PFSK-1 (cell line): ENCODE measurements around the gene CACNA1F.

ENCODE experiments used
- FOXP2 ChIP-seq: optimal IDR thresholded peaks from 2 replicates; pipeline ENCODE3; 2011; ENCODE audit warnings: borderline replicate concordance, control low read depth, inconsistent platforms; ENCODE audit not compliant: insufficient read depth; ENCODE audit errors: extremely low read length, extremely low read depth
- POLR2AphosphoS5 ChIP-seq: IDR thresholded peaks from 2 replicates; pipeline ENCODE4 v1.6.1; 2012; ENCODE audit warnings: low read depth, mild to moderate bottlenecking, control low read depth, low read length, moderate library complexity
- SIN3A ChIP-seq: IDR thresholded peaks from 2 replicates; pipeline ENCODE4 v1.6.1; 2012; ENCODE audit warnings: mild to moderate bottlenecking, low read length, moderate library complexity, borderline replicate concordance; ENCODE audit not compliant: insufficient read depth
- TAF1 ChIP-seq: IDR thresholded peaks from 2 replicates; pipeline ENCODE4 v1.6.1; 2012; ENCODE audit warnings: low read length, control low read depth, borderline replicate concordance; ENCODE audit not compliant: insufficient read depth
- TF ChIP-seq, protein P1 (sequence below), 2 experiments: IDR thresholded peaks; 2 replicates each; pipeline versions ENCODE4 v1.6.1 to v1.8.0; 2011 to 2012; ENCODE audit warnings: low read depth in 2 of 2, low read length in 2 of 2, control low read depth in 1 of 2, inconsistent platforms in 1 of 2, mild to moderate bottlenecking in 1 of 2, moderate library complexity in 1 of 2; ENCODE audit not compliant: insufficient read depth in 1 of 2

The CACNA1F gene

DNA sequence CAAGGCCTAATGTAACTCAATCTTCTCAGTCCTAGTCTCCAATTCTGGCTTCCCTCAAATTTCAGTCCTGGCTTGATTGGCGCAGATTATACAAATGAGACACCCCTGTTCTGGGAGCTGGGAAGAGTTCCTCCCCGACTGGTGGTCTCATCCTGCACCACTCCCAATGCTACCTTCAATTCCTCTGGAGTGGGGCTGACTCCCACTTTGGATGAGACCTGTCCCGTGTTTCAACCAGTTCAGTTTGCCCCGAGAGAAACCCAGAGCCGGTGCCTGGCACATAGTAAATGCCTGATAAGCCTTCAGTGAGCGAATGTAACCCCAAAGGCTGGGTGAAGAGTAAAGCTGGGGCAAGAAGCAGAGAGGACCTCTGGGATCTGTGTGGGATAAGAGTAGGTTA is 29.1 kb downstream of the CACNA1F start:
- TF ChIP-seq, protein P1, sequence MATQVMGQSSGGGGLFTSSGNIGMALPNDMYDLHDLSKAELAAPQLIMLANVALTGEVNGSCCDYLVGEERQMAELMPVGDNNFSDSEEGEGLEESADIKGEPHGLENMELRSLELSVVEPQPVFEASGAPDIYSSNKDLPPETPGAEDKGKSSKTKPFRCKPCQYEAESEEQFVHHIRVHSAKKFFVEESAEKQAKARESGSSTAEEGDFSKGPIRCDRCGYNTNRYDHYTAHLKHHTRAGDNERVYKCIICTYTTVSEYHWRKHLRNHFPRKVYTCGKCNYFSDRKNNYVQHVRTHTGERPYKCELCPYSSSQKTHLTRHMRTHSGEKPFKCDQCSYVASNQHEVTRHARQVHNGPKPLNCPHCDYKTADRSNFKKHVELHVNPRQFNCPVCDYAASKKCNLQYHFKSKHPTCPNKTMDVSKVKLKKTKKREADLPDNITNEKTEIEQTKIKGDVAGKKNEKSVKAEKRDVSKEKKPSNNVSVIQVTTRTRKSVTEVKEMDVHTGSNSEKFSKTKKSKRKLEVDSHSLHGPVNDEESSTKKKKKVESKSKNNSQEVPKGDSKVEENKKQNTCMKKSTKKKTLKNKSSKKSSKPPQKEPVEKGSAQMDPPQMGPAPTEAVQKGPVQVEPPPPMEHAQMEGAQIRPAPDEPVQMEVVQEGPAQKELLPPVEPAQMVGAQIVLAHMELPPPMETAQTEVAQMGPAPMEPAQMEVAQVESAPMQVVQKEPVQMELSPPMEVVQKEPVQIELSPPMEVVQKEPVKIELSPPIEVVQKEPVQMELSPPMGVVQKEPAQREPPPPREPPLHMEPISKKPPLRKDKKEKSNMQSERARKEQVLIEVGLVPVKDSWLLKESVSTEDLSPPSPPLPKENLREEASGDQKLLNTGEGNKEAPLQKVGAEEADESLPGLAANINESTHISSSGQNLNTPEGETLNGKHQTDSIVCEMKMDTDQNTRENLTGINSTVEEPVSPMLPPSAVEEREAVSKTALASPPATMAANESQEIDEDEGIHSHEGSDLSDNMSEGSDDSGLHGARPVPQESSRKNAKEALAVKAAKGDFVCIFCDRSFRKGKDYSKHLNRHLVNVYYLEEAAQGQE (IDR thresholded peaks at IDR 0.05; ENCODE audit: insufficient read depth in 1 of 2, low read depth in 2 of 2, low read length in 2 of 2), result no peak
- TF ChIP-seq FOXP2, result no peak
- TF ChIP-seq SIN3A, result no peak
- no peak for TF ChIP-seq TAF1
- TF ChIP-seq POLR2AphosphoS5, result no peak

DNA sequence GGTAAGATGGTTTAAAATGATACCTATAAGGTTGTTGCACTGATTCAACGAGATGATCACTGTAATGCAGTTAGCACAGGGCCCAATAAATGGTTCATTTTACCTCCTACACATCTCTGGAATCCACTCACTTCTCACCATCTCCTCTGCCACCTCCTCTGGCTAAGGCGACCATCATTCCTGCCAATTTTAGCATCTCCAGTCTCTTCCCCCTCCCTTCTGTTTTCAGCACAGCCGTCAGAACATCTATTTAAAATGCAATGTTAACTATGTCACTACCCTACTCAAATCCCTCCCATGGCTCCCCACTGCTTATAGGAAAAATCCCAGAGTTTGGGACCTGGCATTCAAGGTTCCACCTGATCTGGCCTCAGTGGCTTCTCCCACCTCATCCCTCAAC is 29.6 kb downstream of the CACNA1F start:
- TF ChIP-seq, protein P1 (IDR thresholded peaks at IDR 0.05; ENCODE audit: insufficient read depth in 1 of 2, low read depth in 2 of 2, low read length in 2 of 2), result no peak
- TF ChIP-seq FOXP2 (no peak), SIN3A (no peak), POLR2AphosphoS5 (no peak), TAF1 (no peak)

DNA sequence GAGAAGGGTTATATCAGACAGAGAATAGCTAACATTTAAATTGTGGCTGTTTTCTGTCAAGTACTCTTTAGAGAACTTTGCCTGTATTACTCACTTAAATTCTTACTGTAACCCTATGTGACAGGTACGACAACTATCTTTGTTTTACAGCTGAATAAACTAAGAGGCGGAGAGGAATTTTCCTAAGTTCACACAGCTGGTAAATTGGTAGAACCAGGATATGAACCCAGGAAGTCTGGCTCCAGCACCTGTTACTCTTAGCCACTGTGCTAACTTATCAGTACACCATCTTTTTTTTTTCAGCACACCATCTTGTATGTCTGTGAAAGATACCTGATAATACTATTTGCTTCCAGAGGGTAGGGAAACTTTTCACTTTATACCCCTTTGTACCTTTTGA is 31.1 kb downstream of the CACNA1F start:
- TF ChIP-seq TAF1 (no peak), FOXP2 (no peak), SIN3A (no peak), POLR2AphosphoS5 (no peak)
- TF ChIP-seq, protein P1 (IDR thresholded peaks at IDR 0.05; ENCODE audit: insufficient read depth in 1 of 2, low read depth in 2 of 2, low read length in 2 of 2), result no peak

DNA sequence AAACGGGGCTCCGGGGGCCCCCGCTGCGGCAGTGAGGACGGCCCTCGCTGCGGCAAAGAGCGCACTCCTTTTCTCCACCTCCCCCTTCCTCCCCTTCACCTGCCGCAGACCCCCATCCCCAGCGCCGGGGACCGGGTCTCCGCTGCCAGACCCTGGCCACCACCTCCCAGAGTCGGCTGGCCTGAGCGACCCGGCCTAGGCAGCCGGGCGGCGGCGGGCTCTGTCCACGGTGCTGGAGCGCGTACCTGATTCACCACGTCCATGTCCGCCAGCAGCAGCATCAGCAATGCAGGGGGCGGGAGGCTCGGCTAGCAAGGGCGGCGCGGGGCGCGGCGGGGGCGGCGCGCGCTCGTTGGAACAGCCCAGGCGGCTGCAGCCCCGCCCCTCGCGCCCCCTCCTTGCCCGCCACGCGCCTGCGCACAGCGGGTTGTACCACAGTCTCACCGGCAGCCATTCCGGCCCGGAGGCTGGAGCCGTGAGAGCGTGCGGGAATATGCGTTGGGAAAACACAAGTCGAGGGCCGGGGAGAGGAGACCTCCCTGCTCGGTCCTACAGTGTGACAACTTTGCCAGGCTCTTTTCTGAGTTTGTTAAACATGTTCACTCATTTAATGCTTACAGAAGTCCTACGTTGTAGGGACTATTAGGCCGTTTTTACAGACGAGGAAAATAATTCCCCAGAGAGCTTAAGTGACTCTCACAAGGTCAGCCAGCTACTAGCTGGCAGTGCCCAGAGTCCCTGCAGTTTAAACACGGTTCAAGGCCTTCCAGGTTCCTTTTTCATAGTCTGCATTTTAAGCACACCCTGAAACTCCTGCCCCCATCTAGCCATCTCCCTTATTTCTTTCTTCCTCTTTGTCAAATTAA is 33.0 kb downstream of the CACNA1F start, which contains the start of gene SYP:
Gene SYP (minus strand): TSS at position 288 of the 866 bp plus-strand sequence. CDS start 7 bp downstream, at position 281.
- peak; percentile 89 for TF ChIP-seq POLR2AphosphoS5
- TF ChIP-seq FOXP2, result no peak
- TF ChIP-seq TAF1, result peak; percentile 61; the same call in 1 of the 2 replicates
- peak; percentile 89; the same call in 1 of the 2 replicates for TF ChIP-seq SIN3A
- TF ChIP-seq, protein P1 (IDR thresholded peaks at IDR 0.05; ENCODE audit: insufficient read depth in 1 of 2, low read depth in 2 of 2, low read length in 2 of 2), result peak; percentile 96 to 98

DNA sequence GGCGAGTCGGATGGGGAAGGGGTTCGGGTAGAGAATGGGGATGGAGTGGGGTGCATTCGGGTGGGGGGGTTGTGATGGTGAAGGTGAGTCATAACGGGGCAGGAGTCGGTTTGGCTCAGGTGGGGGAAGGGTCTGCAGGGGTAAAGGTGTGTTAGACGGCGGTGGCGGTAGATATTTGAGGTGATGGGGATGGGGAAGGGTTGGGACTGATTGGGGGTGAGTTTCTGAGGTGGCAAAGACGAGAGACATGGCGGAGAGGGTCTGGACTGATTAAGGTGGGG is 33.9 kb downstream of the CACNA1F start:
- TF ChIP-seq, protein P1 (IDR thresholded peaks at IDR 0.05; ENCODE audit: insufficient read depth in 1 of 2, low read depth in 2 of 2, low read length in 2 of 2), result no peak
- no peak for TF ChIP-seq POLR2AphosphoS5
- TF ChIP-seq FOXP2, result no peak
- TF ChIP-seq SIN3A, result no peak
- no peak for TF ChIP-seq TAF1
